ENCODE measurements around the gene UNC80. TPM values are rescaled to one million over a fixed set of nuclear protein-coding genes. Genes with fewer than 3 reads are reported as not detected.

Gene UNC80
- polyA plus RNA-seq, 1 donor from 2014 or later: 10.4 TPM

DNA sequence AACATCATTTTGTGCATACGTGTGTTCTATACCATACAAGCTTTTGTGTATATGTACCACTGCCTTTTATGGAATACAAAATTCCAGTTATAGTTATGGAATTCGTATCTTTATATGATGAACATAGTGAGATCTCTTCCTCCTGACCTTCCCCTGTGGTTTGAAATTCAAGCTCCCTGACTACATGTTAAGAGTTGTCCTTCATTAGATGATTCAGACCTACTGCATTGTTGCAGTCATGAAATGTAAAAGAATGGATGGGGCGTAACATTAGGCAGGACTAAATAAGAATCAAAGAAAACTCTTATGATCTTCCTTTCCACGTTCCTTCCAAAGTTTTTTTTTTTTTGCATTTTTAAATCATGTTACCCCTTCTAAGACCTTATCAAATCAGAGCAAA lies 107.1 kb downstream of the UNC80 start:
- no peak overlapping the region for H3K4me3 ChIP-seq (ENCODE audit: low read length)
- H3K79me2 ChIP-seq (replicated peaks; ENCODE audit: insufficient read depth, low read length): no peaks in the 10 kb centered on the region
- H2AFZ ChIP-seq (ENCODE audit: low read depth, low read length): no peak overlapping the region
- H3K9ac ChIP-seq (ENCODE audit: low read length): no peak overlapping the region
- H3K4me2 ChIP-seq (ENCODE audit: low read length): no peak overlapping the region
- no peaks in the 10 kb centered on the region for H3K27me3 ChIP-seq (ENCODE audit: insufficient read depth, low read depth, low read length)
- no peaks in the 10 kb centered on the region for H3K9me3 ChIP-seq (ENCODE audit: low read length)
- no peaks in the 10 kb centered on the region for H3F3A ChIP-seq (ENCODE audit: insufficient read depth, low read length, poor library complexity, severe bottlenecking)
- no peak for TF ChIP-seq EZH2 (IDR thresholded peaks at IDR 0.05; ENCODE audit: borderline replicate concordance, insufficient read depth, low read length, poor library complexity, severe bottlenecking)
- no peak for TF ChIP-seq REST (IDR thresholded peaks at IDR 0.05; ENCODE audit: borderline replicate concordance)
- no peak for TF ChIP-seq CTCF (IDR thresholded peaks at IDR 0.05; ENCODE audit: poor library complexity, severe bottlenecking)
- TF ChIP-seq POLR2AphosphoS5 (IDR thresholded peaks at IDR 0.05): no peak
- TF ChIP-seq MXI1 (conservative IDR thresholded peaks at IDR 0.05; ENCODE audit: poor library complexity, severe bottlenecking): no peak
- no peak for TF ChIP-seq EP300 (conservative IDR thresholded peaks at IDR 0.05; ENCODE audit: poor library complexity, severe bottlenecking)
- TF ChIP-seq SMC3 (conservative IDR thresholded peaks at IDR 0.05; ENCODE audit: poor library complexity): no peak
- no peak for TF ChIP-seq RAD21 (conservative IDR thresholded peaks at IDR 0.05)
- no peak for TF ChIP-seq TAF1 (IDR thresholded peaks at IDR 0.05; ENCODE audit: low read depth)
- H3K9me2 ChIP-seq (ENCODE audit: insufficient read depth, low read length): no peaks in the 10 kb centered on the region
- no peaks in the 10 kb centered on the region for H3K36me3 ChIP-seq (ENCODE audit: insufficient read depth, low read length)
- H4K20me1 ChIP-seq (ENCODE audit: insufficient read depth): no peaks in the 10 kb centered on the region
- no peak overlapping the region for H3K27ac ChIP-seq (ENCODE audit: low read length)

- Histone ChIP-seq H3K9me2 (ENCODE audit: insufficient read depth, low read length) (no peaks in the 10 kb centered on the region), H4K20me1 (ENCODE audit: insufficient read depth) (no peaks in the 10 kb centered on the region), H3K9me3 (ENCODE audit: low read length) (no peaks in the 10 kb centered on the region), H3K9ac (ENCODE audit: low read length) (no peak overlapping the region), H3K27me3 (ENCODE audit: insufficient read depth, low read depth, low read length) (no peaks in the 10 kb centered on the region), H3K4me2 (ENCODE audit: low read length) (no peak overlapping the region), H3K36me3 (ENCODE audit: insufficient read depth, low read length) (peaks cover 15% of the 10 kb centered on the region), H3F3A (ENCODE audit: insufficient read depth, low read length, poor library complexity, severe bottlenecking) (no peaks in the 10 kb centered on the region), H3K27ac (ENCODE audit: low read length) (no peak overlapping the region), H3K4me3 (ENCODE audit: low read length) (no peak overlapping the region), H3K79me2 (replicated peaks; ENCODE audit: insufficient read depth, low read length) (no peaks in the 10 kb centered on the region), H2AFZ (ENCODE audit: low read depth, low read length) (no peak overlapping the region)
- no peak for TF ChIP-seq TAF1 (IDR thresholded peaks at IDR 0.05; ENCODE audit: low read depth)
- no peak for TF ChIP-seq POLR2AphosphoS5 (IDR thresholded peaks at IDR 0.05)
- no peak for TF ChIP-seq SMC3 (conservative IDR thresholded peaks at IDR 0.05; ENCODE audit: poor library complexity)
- TF ChIP-seq EZH2 (IDR thresholded peaks at IDR 0.05; ENCODE audit: borderline replicate concordance, insufficient read depth, low read length, poor library complexity, severe bottlenecking): no peak
- no peak for TF ChIP-seq CTCF (IDR thresholded peaks at IDR 0.05; ENCODE audit: poor library complexity, severe bottlenecking)
- TF ChIP-seq EP300 (conservative IDR thresholded peaks at IDR 0.05; ENCODE audit: poor library complexity, severe bottlenecking): no peak
- no peak for TF ChIP-seq MXI1 (conservative IDR thresholded peaks at IDR 0.05; ENCODE audit: poor library complexity, severe bottlenecking)
- TF ChIP-seq RAD21 (conservative IDR thresholded peaks at IDR 0.05): no peak
- no peak for TF ChIP-seq REST (IDR thresholded peaks at IDR 0.05; ENCODE audit: borderline replicate concordance)
Measured at GRCh38 chr2:209900638-209901037, 129.0 kb downstream of the UNC80 start.
